Measurements from ENCODE around the gene TMEM190.

GRCh38 chr19:55341595-55342531, 34.8 kb upstream of the TMEM190 start:
- no peak for TF ChIP-seq CTCF (IDR thresholded peaks at IDR 0.05)
- TF ChIP-seq POLR2AphosphoS5 (IDR thresholded peaks at IDR 0.05) = no peak
- no peak for TF ChIP-seq EP300 (IDR thresholded peaks at IDR 0.05)

Measured in suprapubic skin (tissue), 4 donors.